K562 (cell line): ENCODE measurements around the gene ABCA7.
"Not testable (repeated sequence)": the region's sequence is repeated elsewhere in the genome, so short reads cannot be mapped to it uniquely, and the experiment has no call there.

Experiments
- ARNT ChIP-seq, 2 experiments: fragments of 450-650 bp; IDR thresholded peaks; 2 replicates each; pipeline ENCODE4 v1.6.1; 2016; ENCODE audit warnings: mild to moderate bottlenecking in 1 of 2
- DNMT1 ChIP-seq: fragments of 450-650 bp; IDR thresholded peaks from 2 replicates; pipeline ENCODE4 v1.6.1; 2016; ENCODE audit warnings: antibody characterized with exemption, mild to moderate bottlenecking
- KLF6 ChIP-seq: fragments of 250-450 bp; sonication (Bioruptor Pico); IDR thresholded peaks from 2 replicates; pipeline ENCODE4 v1.4.0; 2020; ENCODE audit warnings: mild to moderate bottlenecking, moderate library complexity, borderline replicate concordance
- MXI1 ChIP-seq: IDR thresholded peaks from 2 replicates; pipeline ENCODE4 v1.6.1; 2011; ENCODE audit warnings: low read depth, mild to moderate bottlenecking, improper control_type of control experiment, low read length
- MYC ChIP-seq, 2 experiments: fragments of 250-450 bp in 1 of 2; sonication (Bioruptor Pico) in 1 of 2; IDR thresholded peaks; 2 replicates each; pipeline versions ENCODE4 v1.5.1 to v1.6.1; 2012 to 2021; ENCODE audit warnings: low read depth in 2 of 2, borderline replicate concordance in 1 of 2, improper control_type of control experiment in 1 of 2, low read length in 1 of 2, mild to moderate bottlenecking in 1 of 2, moderate library complexity in 1 of 2
- MYNN ChIP-seq, 2 experiments: sonication (generic); formaldehyde crosslinking in 1 of 2; IDR thresholded peaks; 2 replicates each; pipeline versions ENCODE4 v1.5.0 to v1.6.1; 2016 to 2020; ENCODE audit warnings: antibody characterized with exemption in 1 of 2, missing genetic modification reagents in 1 of 2
- PHF20 ChIP-seq: fragments of 450-650 bp; IDR thresholded peaks from 2 replicates; pipeline ENCODE4 v1.6.1; 2018; ENCODE audit not compliant: partially characterized antibody
- RBBP5 ChIP-seq: fragments of 200-600 bp; sonication (generic); IDR thresholded peaks from 2 replicates; pipeline ENCODE4 v1.6.1; 2012; ENCODE audit warnings: borderline replicate concordance, mild to moderate bottlenecking, low read length, control low read depth, inconsistent platforms; ENCODE audit not compliant: insufficient read depth, poor library complexity, severe bottlenecking
- TAF1 ChIP-seq: IDR thresholded peaks from 2 replicates; pipeline ENCODE4 v1.6.1; 2011; ENCODE audit warnings: mild to moderate bottlenecking, low read length, moderate library complexity; ENCODE audit not compliant: insufficient read depth, control insufficient read depth, severe bottlenecking; ENCODE audit errors: extremely low read depth
- XRCC3 ChIP-seq: fragments of 450-650 bp; IDR thresholded peaks from 2 replicates; pipeline ENCODE4 v1.6.1; 2017; ENCODE audit warnings: mild to moderate bottlenecking, moderate library complexity
- TF ChIP-seq, protein P1 (sequence below): fragments of 150-350 bp; conservative IDR thresholded peaks from 2 replicates; pipeline ENCODE4 v1.6.1; 2014; ENCODE audit warnings: low read length
- TF ChIP-seq, protein P2 (sequence below): fragments of 450-650 bp; formaldehyde crosslinking; IDR thresholded peaks from 2 replicates; pipeline ENCODE4 v1.4.0; 2020; ENCODE audit warnings: mild to moderate bottlenecking, moderate library complexity
- TF ChIP-seq, protein P3 (sequence below): sonication (generic); formaldehyde crosslinking; IDR thresholded peaks from 2 replicates; pipeline ENCODE4 v1.8.0; 2023; ENCODE audit warnings: mild to moderate bottlenecking, missing genetic modification reagents

DNA sequence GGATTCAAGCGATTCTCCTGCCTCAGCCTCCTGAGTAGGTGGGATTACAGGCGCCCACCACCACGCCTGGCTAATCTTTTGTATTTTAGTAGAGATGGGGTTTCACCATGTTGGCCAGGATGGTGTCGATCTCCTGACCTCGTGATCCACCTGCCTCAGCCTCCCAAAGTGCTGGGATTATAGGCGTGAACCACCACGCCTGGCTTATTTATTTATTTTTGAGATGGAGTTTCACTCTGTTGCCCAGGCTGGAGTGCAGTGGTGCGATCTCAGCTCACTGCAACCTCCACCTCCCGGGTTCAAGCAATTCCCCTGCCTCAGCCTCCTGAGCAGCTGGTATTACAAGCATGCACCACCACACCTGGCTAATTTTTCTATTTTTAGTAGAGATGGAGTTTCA, 74.8 kb downstream of the ABCA7 start:
- TF ChIP-seq, protein P1, sequence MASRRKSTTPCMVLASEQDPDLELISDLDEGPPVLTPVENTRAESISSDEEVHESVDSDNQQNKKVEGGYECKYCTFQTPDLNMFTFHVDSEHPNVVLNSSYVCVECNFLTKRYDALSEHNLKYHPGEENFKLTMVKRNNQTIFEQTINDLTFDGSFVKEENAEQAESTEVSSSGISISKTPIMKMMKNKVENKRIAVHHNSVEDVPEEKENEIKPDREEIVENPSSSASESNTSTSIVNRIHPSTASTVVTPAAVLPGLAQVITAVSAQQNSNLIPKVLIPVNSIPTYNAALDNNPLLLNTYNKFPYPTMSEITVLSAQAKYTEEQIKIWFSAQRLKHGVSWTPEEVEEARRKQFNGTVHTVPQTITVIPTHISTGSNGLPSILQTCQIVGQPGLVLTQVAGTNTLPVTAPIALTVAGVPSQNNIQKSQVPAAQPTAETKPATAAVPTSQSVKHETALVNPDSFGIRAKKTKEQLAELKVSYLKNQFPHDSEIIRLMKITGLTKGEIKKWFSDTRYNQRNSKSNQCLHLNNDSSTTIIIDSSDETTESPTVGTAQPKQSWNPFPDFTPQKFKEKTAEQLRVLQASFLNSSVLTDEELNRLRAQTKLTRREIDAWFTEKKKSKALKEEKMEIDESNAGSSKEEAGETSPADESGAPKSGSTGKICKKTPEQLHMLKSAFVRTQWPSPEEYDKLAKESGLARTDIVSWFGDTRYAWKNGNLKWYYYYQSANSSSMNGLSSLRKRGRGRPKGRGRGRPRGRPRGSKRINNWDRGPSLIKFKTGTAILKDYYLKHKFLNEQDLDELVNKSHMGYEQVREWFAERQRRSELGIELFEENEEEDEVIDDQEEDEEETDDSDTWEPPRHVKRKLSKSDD: not testable (repeated sequence)
- not testable (repeated sequence) for TF ChIP-seq TAF1; RBBP5; PHF20; ARNT (IDR thresholded peaks at IDR 0.05); MYNN (IDR thresholded peaks at IDR 0.05); MYNN (CRISPR knock-in tag; IDR thresholded peaks at IDR 0.05); MXI1; DNMT1; KLF6; MYC (IDR thresholded peaks at IDR 0.05; ENCODE audit: low read depth, low read length); MYC (CRISPR knock-in tag; IDR thresholded peaks at IDR 0.05; ENCODE audit: borderline replicate concordance, low read depth); XRCC3
- TF ChIP-seq, protein P2, sequence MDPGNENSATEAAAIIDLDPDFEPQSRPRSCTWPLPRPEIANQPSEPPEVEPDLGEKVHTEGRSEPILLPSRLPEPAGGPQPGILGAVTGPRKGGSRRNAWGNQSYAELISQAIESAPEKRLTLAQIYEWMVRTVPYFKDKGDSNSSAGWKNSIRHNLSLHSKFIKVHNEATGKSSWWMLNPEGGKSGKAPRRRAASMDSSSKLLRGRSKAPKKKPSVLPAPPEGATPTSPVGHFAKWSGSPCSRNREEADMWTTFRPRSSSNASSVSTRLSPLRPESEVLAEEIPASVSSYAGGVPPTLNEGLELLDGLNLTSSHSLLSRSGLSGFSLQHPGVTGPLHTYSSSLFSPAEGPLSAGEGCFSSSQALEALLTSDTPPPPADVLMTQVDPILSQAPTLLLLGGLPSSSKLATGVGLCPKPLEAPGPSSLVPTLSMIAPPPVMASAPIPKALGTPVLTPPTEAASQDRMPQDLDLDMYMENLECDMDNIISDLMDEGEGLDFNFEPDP (CRISPR knock-in tag): not testable (repeated sequence)
- TF ChIP-seq, protein P3, sequence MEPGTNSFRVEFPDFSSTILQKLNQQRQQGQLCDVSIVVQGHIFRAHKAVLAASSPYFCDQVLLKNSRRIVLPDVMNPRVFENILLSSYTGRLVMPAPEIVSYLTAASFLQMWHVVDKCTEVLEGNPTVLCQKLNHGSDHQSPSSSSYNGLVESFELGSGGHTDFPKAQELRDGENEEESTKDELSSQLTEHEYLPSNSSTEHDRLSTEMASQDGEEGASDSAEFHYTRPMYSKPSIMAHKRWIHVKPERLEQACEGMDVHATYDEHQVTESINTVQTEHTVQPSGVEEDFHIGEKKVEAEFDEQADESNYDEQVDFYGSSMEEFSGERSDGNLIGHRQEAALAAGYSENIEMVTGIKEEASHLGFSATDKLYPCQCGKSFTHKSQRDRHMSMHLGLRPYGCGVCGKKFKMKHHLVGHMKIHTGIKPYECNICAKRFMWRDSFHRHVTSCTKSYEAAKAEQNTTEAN: not testable (repeated sequence)
